SH-SY5Y (cell line): ENCODE data around the gene TBX18.

Experiments used
- GATA2 ChIP-seq: IDR thresholded peaks from 2 replicates; pipeline ENCODE4 v1.6.1; 2011; ENCODE audit warnings: mild to moderate bottlenecking, low read depth, low read length
- GATA3 ChIP-seq: IDR thresholded peaks from 2 replicates; pipeline ENCODE4 v1.6.1; 2011; ENCODE audit warnings: low read depth, mild to moderate bottlenecking, low read length, moderate library complexity

TBX18 gene

GRCh38 chr6:84740385-84740784 lies 24.0 kb downstream of the TBX18 start:
- TF ChIP-seq GATA2 (no peak), GATA3 (no peak)

- no peak for TF ChIP-seq GATA2
- TF ChIP-seq GATA3 = no peak
These were observed 24.6 kb downstream of the TBX18 start for GRCh38 chr6:84739866-84740208.

DNA sequence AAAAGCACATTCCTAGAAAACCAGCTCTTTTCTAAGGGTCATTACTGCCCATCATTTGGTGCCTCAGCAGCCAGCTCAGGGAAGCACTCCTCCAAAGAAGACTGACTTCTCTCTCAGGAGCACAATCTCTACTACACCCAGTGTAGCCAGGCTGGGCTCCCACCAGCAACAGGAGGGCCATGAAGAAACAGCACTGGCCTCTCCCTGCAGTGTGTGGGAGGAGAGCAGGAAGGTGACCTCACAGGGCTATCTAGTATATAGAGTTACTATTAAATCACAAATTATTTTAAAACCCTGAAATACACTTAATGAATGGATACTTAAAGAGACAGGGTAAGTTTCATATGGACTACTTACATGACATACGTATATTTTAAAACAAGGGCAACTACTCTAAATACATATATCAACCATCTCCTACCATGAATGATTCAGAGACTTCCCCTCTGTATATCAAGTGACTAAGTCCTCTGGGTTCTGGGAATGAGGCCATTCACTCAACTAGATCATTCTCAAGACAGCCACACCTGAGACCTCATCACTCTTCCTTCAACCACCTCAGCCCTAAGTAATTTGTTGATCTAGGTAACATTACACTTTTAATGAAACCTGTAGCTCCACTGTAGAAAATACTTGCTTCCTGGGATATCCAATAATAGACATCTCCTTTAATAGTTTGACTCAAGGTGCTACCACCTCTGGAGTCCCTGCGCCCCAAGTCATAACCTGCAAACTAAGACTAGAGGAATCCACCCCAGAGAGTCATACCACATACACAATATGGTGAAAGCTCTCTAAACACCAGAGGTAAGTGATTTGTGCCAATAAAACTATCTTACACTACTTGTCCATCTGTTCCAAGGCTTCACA lies 25.2 kb downstream of the TBX18 start:
- TF ChIP-seq GATA2 (no peak), GATA3 (no peak)

GRCh38 chr6:84733889-84734288 lies 30.5 kb downstream of the TBX18 start:
- TF ChIP-seq GATA2 (no peak), GATA3 (no peak)

DNA sequence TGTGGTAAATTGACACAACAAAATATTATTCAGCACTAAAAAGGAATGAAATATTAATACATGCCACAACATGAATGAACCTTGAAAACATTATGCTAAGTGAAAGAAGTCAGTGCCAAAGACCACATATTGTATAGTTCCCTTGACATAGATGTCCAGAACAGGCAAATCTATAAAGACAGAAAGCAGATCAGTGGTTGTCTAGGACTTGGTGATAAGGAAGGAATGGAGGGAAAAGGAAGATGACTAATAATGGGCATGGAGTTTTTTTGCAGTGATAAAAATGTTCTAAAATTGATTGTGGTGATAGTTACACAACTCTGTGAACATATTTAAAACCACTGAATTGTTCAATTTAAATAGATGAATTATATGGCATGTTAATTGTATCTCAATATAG lies 32.5 kb downstream of the TBX18 start:
- TF ChIP-seq GATA2 (no peak), GATA3 (no peak)

DNA sequence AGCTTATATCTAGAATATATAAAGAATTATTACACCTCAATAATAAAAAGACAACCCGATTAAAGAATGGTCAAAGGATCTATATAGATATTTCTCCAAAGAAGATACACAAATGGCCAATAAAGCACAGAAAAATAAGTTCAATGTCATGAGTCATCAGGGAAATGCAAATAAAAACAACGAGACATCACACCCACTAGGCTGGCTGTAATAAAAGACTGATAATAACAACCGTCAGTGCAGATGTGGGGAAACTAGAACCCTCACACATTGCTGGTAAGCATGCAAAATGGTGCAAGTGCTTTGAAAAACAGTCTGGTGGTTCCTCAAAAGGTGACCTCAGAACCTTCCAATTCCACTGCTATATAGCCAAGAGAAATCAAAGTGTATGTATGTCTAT lies 33.0 kb downstream of the TBX18 start:
- no peak for TF ChIP-seq GATA3
- TF ChIP-seq GATA2 = no peak

- TF ChIP-seq GATA3 (no peak), GATA2 (no peak)
These were observed 35.8 kb downstream of the TBX18 start for GRCh38 chr6:84728602-84729001.

DNA sequence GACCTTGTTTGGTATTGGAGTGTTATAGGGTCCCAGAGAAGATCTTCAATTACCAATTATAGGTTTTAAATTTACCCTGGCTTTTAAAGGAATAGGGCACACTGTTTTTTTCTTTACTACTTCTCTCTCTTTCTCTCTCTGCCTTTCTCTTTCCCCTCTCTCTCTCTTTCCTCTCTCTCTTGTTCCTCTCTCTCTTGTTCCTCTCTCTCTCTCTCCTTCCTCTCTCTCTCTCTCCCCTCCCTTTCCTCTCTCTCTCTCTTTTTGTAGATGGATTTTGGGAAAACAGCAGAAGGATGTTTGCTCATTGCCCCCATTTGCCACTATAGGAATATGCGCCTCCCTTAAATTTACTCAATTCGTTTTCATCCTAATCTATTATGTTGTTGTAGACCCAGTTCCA lies 45.2 kb downstream of the TBX18 start:
- TF ChIP-seq GATA3 = no peak
- TF ChIP-seq GATA2 = no peak

- TF ChIP-seq GATA2 = no peak
- no peak for TF ChIP-seq GATA3
These were observed 46.1 kb downstream of the TBX18 start for GRCh38 chr6:84718038-84718955.

DNA sequence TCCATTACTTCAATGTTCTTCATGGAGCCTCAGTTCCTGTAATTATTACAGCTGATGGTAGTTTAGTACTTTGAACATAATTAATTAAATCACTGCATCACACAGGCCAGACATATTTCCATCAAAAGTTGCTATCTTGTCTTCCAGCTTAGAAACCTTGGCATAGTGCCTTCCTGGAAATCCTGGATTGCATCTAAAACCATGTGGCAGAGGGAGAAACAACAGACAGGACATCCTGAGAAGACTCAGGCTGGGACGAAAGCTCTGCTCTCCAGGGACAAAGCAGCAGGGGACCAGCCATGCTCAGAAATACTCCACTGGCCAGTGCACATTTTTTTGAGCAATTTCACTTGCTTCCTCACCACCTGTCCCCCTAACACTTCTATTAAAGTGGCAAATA lies 55.3 kb downstream of the TBX18 start:
- TF ChIP-seq GATA3 (no peak), GATA2 (no peak)

GRCh38 chr6:84707171-84707570 lies 57.2 kb downstream of the TBX18 start:
- TF ChIP-seq GATA2 (no peak), GATA3 (no peak)

- TF ChIP-seq GATA3 (no peak), GATA2 (no peak)
These were observed 68.2 kb downstream of the TBX18 start for GRCh38 chr6:84696166-84696565.

DNA sequence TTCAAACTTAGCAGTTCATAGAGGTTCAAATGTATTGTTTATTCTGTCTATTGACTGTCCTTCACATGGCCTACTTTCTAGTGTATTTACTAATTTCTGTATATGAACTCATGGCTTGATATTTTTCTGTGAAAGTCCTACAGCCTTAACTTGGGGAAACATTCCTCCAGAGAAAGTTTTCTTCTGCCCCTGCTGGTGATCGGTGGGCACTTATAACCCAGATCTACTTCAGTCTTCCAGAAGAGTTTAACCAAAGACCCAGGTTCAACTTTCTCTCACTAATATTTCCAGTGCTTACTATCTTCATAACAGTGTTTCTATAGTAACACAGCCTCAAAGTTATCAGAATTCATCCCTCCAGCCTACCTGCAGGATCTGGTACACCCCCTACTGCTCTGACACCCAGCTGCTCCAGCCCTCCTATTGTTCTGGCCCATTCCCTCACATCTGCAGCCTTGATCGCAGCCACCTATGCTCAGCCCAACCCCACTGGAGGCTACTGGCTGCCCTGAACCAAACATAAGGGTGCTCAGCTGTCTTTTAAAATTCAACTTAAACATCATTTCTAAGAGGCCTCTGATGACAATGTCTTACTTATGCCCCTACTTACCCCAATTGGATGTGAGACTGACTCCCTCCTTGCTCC lies 72.3 kb downstream of the TBX18 start:
- no peak for TF ChIP-seq GATA2
- no peak for TF ChIP-seq GATA3
